Common myeloid progenitor, CD34-positive (primary cell): ENCODE data around the gene PCDH17.

Experiments used
- CTCF ChIA-PET: fragments of 350-600 bp; sonication (Branson Sonifier 250); formaldehyde crosslinking; loops from one replicate; lab custom pipeline; 2021; ENCODE audit warnings: antibody characterized with exemption; lab: Charles Lee
- POLR2A ChIA-PET: fragments of 350-600 bp; sonication (Branson Sonifier 250); formaldehyde crosslinking; loops from one replicate; lab custom pipeline; 2021; ENCODE audit warnings: antibody characterized with exemption; lab: Charles Lee
- DNase-seq, 3 donors: peaks; one replicate each; pipeline versions ENCODE4 v3.0.0 to v3.0.0-alpha.2; 2013
- H3K27ac ChIP-seq, 2 experiments: 1 replicate in 1 of 2; 2 replicates in 1 of 2; pipeline ENCODE4 v1.7.0; 2013; ENCODE audit warnings: inconsistent platforms in 2 of 2, low read length in 2 of 2, mild to moderate bottlenecking in 2 of 2, low read depth in 1 of 2, moderate library complexity in 1 of 2; ENCODE audit not compliant: severe bottlenecking in 2 of 2, insufficient read depth in 1 of 2, poor library complexity in 1 of 2
- H3K27me3 ChIP-seq, 5 experiments: replicated peaks in 2 of 5; 1 replicate in 3 of 5; 2 replicates in 2 of 5; pipeline versions ENCODE4 v1.6.1 to v1.7.0; 2013; ENCODE audit warnings: low read length in 4 of 5, mild to moderate bottlenecking in 2 of 5, moderate library complexity in 2 of 5, inconsistent platforms in 1 of 5; ENCODE audit not compliant: insufficient read depth in 5 of 5, control insufficient read depth in 4 of 5
- H3K36me3 ChIP-seq, 4 experiments: 1 replicate in 2 of 4; 2 replicates in 2 of 4; pipeline versions ENCODE4 v1.6.1 to v1.7.0; 2013; ENCODE audit warnings: low read length in 3 of 4, control low read depth in 1 of 4, mild to moderate bottlenecking in 1 of 4; ENCODE audit not compliant: control insufficient read depth in 4 of 4, insufficient read depth in 4 of 4
- H3K4me1 ChIP-seq, 4 experiments: 1 replicate in 3 of 4; 2 replicates in 1 of 4; pipeline versions ENCODE4 v1.6.1 to v1.7.1; 2013; ENCODE audit warnings: low read length in 3 of 4, mild to moderate bottlenecking in 3 of 4, control low read depth in 1 of 4, inconsistent platforms in 1 of 4, moderate library complexity in 1 of 4; ENCODE audit not compliant: control insufficient read depth in 4 of 4, insufficient read depth in 4 of 4; ENCODE audit errors: control extremely low read depth in 1 of 4
- H3K4me3 ChIP-seq, 7 experiments: 1 replicate in 4 of 7; 2 replicates in 3 of 7; pipeline versions ENCODE4 v1.5.1 to v1.7.0; 2013; ENCODE audit warnings: mild to moderate bottlenecking in 7 of 7, low read length in 6 of 7, moderate library complexity in 6 of 7, inconsistent platforms in 2 of 7, low read depth in 2 of 7, control low read depth in 1 of 7; ENCODE audit not compliant: insufficient read depth in 4 of 7, control insufficient read depth in 1 of 7; ENCODE audit errors: extremely low read depth in 1 of 7
- H3K9me3 ChIP-seq, 5 experiments: 1 replicate in 4 of 5; 2 replicates in 1 of 5; pipeline versions ENCODE4 v1.6.1 to v1.7.1; 2013; ENCODE audit warnings: low read length in 4 of 5, mild to moderate bottlenecking in 2 of 5, inconsistent platforms in 1 of 5, low read depth in 1 of 5, moderate library complexity in 1 of 5; ENCODE audit not compliant: control insufficient read depth in 4 of 5, insufficient read depth in 2 of 5; ENCODE audit errors: control extremely low read depth in 1 of 5
- WGBS: methylation state at CpG from one replicate; pipeline ENCODE4 v1.1.5; 2013; ENCODE audit not compliant: insufficient coverage; 5-methylcytosine and 5-hydroxymethylcytosine counted together

PCDH17 gene

GRCh38 chr13:57734306-57734705, 102.8 kb downstream of the PCDH17 start:
- 100% methylated on average over 1 of the region's 2 CpGs for WGBS
- H3K9me3 ChIP-seq = no peaks in the 10 kb centered on the region
- H3K4me3 ChIP-seq = no peak overlapping the region
- POLR2A ChIA-PET = no interaction called here
- H3K36me3 ChIP-seq = no peaks in the 10 kb centered on the region
- no peak for DNase-seq
- H3K27me3 ChIP-seq = no peaks in the 10 kb centered on the region
- CTCF ChIA-PET = no interaction called here
- H3K4me1 ChIP-seq = no peaks in the 10 kb centered on the region
- H3K27ac ChIP-seq = no peak overlapping the region

GRCh38 chr13:57739089-57739488, 107.5 kb downstream of the PCDH17 start:
- DNase-seq = no peak
- Histone ChIP-seq H3K36me3 (no peaks in the 10 kb centered on the region), H3K27ac (no peak overlapping the region), H3K4me3 (no peak overlapping the region), H3K4me1 (no peaks in the 10 kb centered on the region), H3K9me3 (no peaks in the 10 kb centered on the region), H3K27me3 (no peaks in the 10 kb centered on the region)
- 100% methylated on average over 1 of the region's 2 CpGs for WGBS
- ChIA-PET POLR2A (no interaction called here), CTCF (no interaction called here)

GRCh38 chr13:57739543-57740190, 108.1 kb downstream of the PCDH17 start:
- Histone ChIP-seq H3K27me3 (no peaks in the 10 kb centered on the region), H3K27ac (no peak overlapping the region), H3K9me3 (no peaks in the 10 kb centered on the region), H3K36me3 (no peaks in the 10 kb centered on the region), H3K4me1 (no peaks in the 10 kb centered on the region), H3K4me3 (no peak overlapping the region)
- CTCF ChIA-PET = no interaction called here
- WGBS = 100% methylated on average over 2 of the region's 4 CpGs
- DNase-seq = no peak
- POLR2A ChIA-PET = no interaction called here

- Histone ChIP-seq H3K36me3 (no peaks in the 10 kb centered on the region), H3K4me3 (no peak overlapping the region), H3K27me3 (no peaks in the 10 kb centered on the region), H3K9me3 (no peaks in the 10 kb centered on the region), H3K4me1 (no peaks in the 10 kb centered on the region), H3K27ac (no peak overlapping the region)
- no peak for DNase-seq
- ChIA-PET POLR2A (no interaction called here), CTCF (no interaction called here)
- 83% methylated on average over 2 of the region's 2 CpGs for WGBS
Observed at GRCh38 chr13:57740719-57741118, 109.2 kb downstream of the PCDH17 start.

GRCh38 chr13:57748096-57748495, 116.6 kb downstream of the PCDH17 start:
- Histone ChIP-seq H3K27ac (no peak overlapping the region), H3K4me3 (no peak overlapping the region), H3K36me3 (no peaks in the 10 kb centered on the region), H3K9me3 (peaks cover 0 to 4% (median 0%) of the 10 kb centered on the region in 5 experiments), H3K27me3 (no peaks in the 10 kb centered on the region), H3K4me1 (no peaks in the 10 kb centered on the region)
- WGBS = 100% methylated on average over 3 of the region's 3 CpGs
- ChIA-PET POLR2A (no interaction called here), CTCF (no interaction called here)
- DNase-seq = no peak

- Histone ChIP-seq H3K4me3 (no peak overlapping the region), H3K9me3 (no peaks in the 10 kb centered on the region), H3K36me3 (no peaks in the 10 kb centered on the region), H3K27me3 (no peaks in the 10 kb centered on the region), H3K27ac (no peak overlapping the region), H3K4me1 (no peaks in the 10 kb centered on the region)
- DNase-seq = no peak
- ChIA-PET POLR2A (no interaction called here), CTCF (no interaction called here)
- no CpG with 5 or more reads among the region's 2 CpGs for WGBS
Observed at GRCh38 chr13:57760951-57761350, 129.4 kb downstream of the PCDH17 start.

GRCh38 chr13:57763689-57764088, 132.1 kb downstream of the PCDH17 start:
- POLR2A ChIA-PET = no interaction called here

More at GRCh38 chr13:57763689-57764088, 132.1 kb downstream of the PCDH17 start:
- CTCF ChIA-PET = no interaction called here
- no peak for DNase-seq
- Histone ChIP-seq H3K4me1 (no peaks in the 10 kb centered on the region), H3K36me3 (no peaks in the 10 kb centered on the region), H3K27me3 (no peaks in the 10 kb centered on the region), H3K9me3 (no peaks in the 10 kb centered on the region), H3K4me3 (no peak overlapping the region), H3K27ac (no peak overlapping the region)
- WGBS = 67% methylated on average over 1 of the region's 1 CpG
